K562 (cell line): ENCODE data around the gene BEST4. TPM values are rescaled to one million over a fixed set of nuclear protein-coding genes. Genes with fewer than 3 reads are reported as not detected.

Experiments used
- ATAC-seq: fragments of 200-7000 bp; cut with Tn5 transposase; 3 replicates; pipeline ENCODE4 v1.9.1; 2020; ENCODE audit warnings: moderate library complexity
- BruUV-seq: library from RNA; stranded (reverse); fragments of 400-500 nt; replicated peaks from 2 replicates; lab custom pipeline; 2021; lab: Mats Ljungman, UMichigan
- CTCF ChIA-PET: fragments of 300-600 bp; formaldehyde crosslinking; extraction: SDS; loops from one replicate; lab custom pipeline; 2021; ENCODE audit warnings: low intra/inter-chr PET ratio; lab: Yijun Ruan, JAX
- POLR2A ChIA-PET: fragments of 300-600, 350-650 bp; sonication (Branson Sonifier 250); formaldehyde crosslinking; extraction: SDS; loops from one replicate; lab custom pipeline; 2021; ENCODE audit warnings: antibody characterized with exemption, inconsistent platforms; lab: Yijun Ruan, JAX
- DNase-seq, 4 experiments: peaks; one replicate each; pipeline versions ENCODE4 v3.0.0 to v3.0.0-alpha.2; 2011 to 2018; ENCODE audit warnings: low spot score in 3 of 4, mixed read lengths in 3 of 4; ENCODE audit errors: extremely low read depth in 1 of 4
- FAIRE-seq: peaks from 2 replicates; lab custom pipeline; 2011; peaks lifted over from hg19 to GRCh38; lab: Jason Lieb, UNC
- H2AFZ ChIP-seq: 2 replicates; pipeline ENCODE4 v1.6.0; 2011; ENCODE audit warnings: low read depth, low read length, control low read depth, inconsistent platforms
- H3K27ac ChIP-seq: fragments of 200-600 bp; 3 replicates; pipeline ENCODE4 v1.8.0; 2011; ENCODE audit warnings: low read depth, mild to moderate bottlenecking, control low read depth, inconsistent platforms, low read length, moderate library complexity, mixed read lengths; ENCODE audit errors: extremely low read depth
- H3K27me3 ChIP-seq, 2 experiments: fragments of 300-600 bp in 1 of 2; 2 replicates in 1 of 2; 3 replicates in 1 of 2; pipeline versions ENCODE4 v1.6.0 to v1.8.0; 2011; ENCODE audit warnings: inconsistent platforms in 2 of 2, low read length in 2 of 2, mild to moderate bottlenecking in 1 of 2, mixed read lengths in 1 of 2, moderate library complexity in 1 of 2; ENCODE audit not compliant: control insufficient read depth in 2 of 2, insufficient read depth in 2 of 2
- H3K36me3 ChIP-seq: fragments of 300-600 bp; 3 replicates; pipeline ENCODE4 v1.8.0; 2011; ENCODE audit warnings: mild to moderate bottlenecking, low read length, inconsistent platforms; ENCODE audit not compliant: control insufficient read depth, insufficient read depth
- H3K4me1 ChIP-seq, 2 experiments: fragments of 200-600 bp in 1 of 2; replicated peaks in 1 of 2; 2 replicates in 1 of 2; 3 replicates in 1 of 2; pipeline versions ENCODE4 v1.5.1 to v1.8.0; 2011; ENCODE audit warnings: inconsistent platforms in 2 of 2, low read length in 2 of 2, mild to moderate bottlenecking in 1 of 2, mixed read lengths in 1 of 2, moderate library complexity in 1 of 2; ENCODE audit not compliant: control insufficient read depth in 2 of 2, insufficient read depth in 2 of 2
- H3K4me2 ChIP-seq: 2 replicates; pipeline ENCODE4 v1.6.1; 2011; ENCODE audit warnings: low read length, control low read depth, inconsistent platforms, mixed read lengths; ENCODE audit not compliant: insufficient read depth
- H3K4me3 ChIP-seq: fragments of 200-600 bp; sonication (generic), shearing (Covaris generic); 2 replicates; pipeline ENCODE4 v1.5.1; 2016; ENCODE audit warnings: control low read depth, inconsistent platforms
- H3K79me2 ChIP-seq: fragments of 200-600 bp; 3 replicates; pipeline ENCODE4 v1.8.0; 2011; ENCODE audit warnings: low read length, inconsistent platforms; ENCODE audit not compliant: control insufficient read depth, insufficient read depth
- H3K9ac ChIP-seq, 2 experiments: 2 replicates each; pipeline versions ENCODE4 v1.6.0 to v1.6.1; 2011; ENCODE audit warnings: low read depth in 2 of 2, low read length in 2 of 2, control low read depth in 1 of 2, inconsistent platforms in 1 of 2, mild to moderate bottlenecking in 1 of 2, mixed read lengths in 1 of 2; ENCODE audit not compliant: insufficient read depth in 1 of 2
- H3K9me1 ChIP-seq: one replicate; pipeline ENCODE4 v1.6.0; 2011; ENCODE audit warnings: inconsistent platforms, mild to moderate bottlenecking, low read length, moderate library complexity; ENCODE audit not compliant: control insufficient read depth, insufficient read depth
- H3K9me3 ChIP-seq: replicated peaks from 2 replicates; pipeline ENCODE4 v1.5.1; 2011; ENCODE audit warnings: low read depth, low read length, inconsistent platforms; ENCODE audit not compliant: control insufficient read depth, insufficient read depth
- H4K20me1 ChIP-seq: replicated peaks from 2 replicates; pipeline ENCODE4 v1.6.1; 2011; ENCODE audit warnings: low read length, inconsistent platforms, mixed read lengths; ENCODE audit not compliant: control insufficient read depth, insufficient read depth
- KDM5B ChIP-seq: fragments of 200-600 bp; sonication (generic); IDR thresholded peaks from 2 replicates; pipeline ENCODE4 v1.6.1; 2012; ENCODE audit warnings: low read depth, mild to moderate bottlenecking, moderate library complexity, low read length, control low read depth, inconsistent platforms; ENCODE audit not compliant: insufficient replicate concordance
- MCM2 ChIP-seq: fragments of 450-650 bp; IDR thresholded peaks from 2 replicates; pipeline ENCODE4 v1.6.1; 2017; ENCODE audit warnings: low read depth, mild to moderate bottlenecking
- POLR2B ChIP-seq: fragments of 450-650 bp; IDR thresholded peaks from 2 replicates; pipeline ENCODE4 v1.6.1; 2018; ENCODE audit warnings: low read depth; ENCODE audit not compliant: partially characterized antibody
- RBFOX2 ChIP-seq: fragments of 200-400 bp; formaldehyde crosslinking; IDR thresholded peaks from 2 replicates; pipeline ENCODE4 v1.6.1; 2017; ENCODE audit warnings: low read depth, mild to moderate bottlenecking, low read length, moderate library complexity
- SIRT6 ChIP-seq: IDR thresholded peaks from one replicate; pipeline ENCODE4 v1.6.1; 2012; ENCODE audit warnings: low read depth, mild to moderate bottlenecking, control low read depth, inconsistent platforms, low read length, moderate library complexity
- TAF9B ChIP-seq: fragments of 450-650 bp; IDR thresholded peaks from 2 replicates; pipeline ENCODE4 v1.6.1; 2018; ENCODE audit warnings: mild to moderate bottlenecking; ENCODE audit not compliant: partially characterized antibody
- WGBS: fragments of 100-300 bp; shearing (Covaris generic); methylation state at CpG from one replicate; pipeline ENCODE4 v1.1.6; 2016; ENCODE audit warnings: low coverage, mixed read lengths; ENCODE audit not compliant: insufficient coverage; ENCODE audit errors: missing lambda C conversion rate; 5-methylcytosine and 5-hydroxymethylcytosine counted together
- in situ Hi-C: fragments of 300-500 bp; cut with MboI; formaldehyde crosslinking; loops from 4 replicates; pipeline ENCODE4 v1.15.0; 2018; ENCODE audit warnings: inconsistent platforms, mixed read lengths
- intact Hi-C: fragments of 100-400 bp; cut with micrococcal nuclease; formaldehyde crosslinking; loops from 2 replicates; pipeline ENCODE4 v1.14.2; 2022
- polyA plus RNA-seq, 8 experiments: library from polyadenylated mRNA; depleted of rRNA in 4 of 8; stranded (reverse) in 5 of 8; unstranded in 3 of 8; fragments of >200 nt; fragmentation: Nextera tagmentation in 2 of 8; fragmentation: Illumina TruSeq in 1 of 8; extraction: Ambion mirVana in 2 of 8; extraction: Trizol in 1 of 8; gene quantifications; 2 replicates each; pipeline versions ENCODE4 v1.2.1 to v1.2.3, GENCODE V29; 2011 to 2014; ENCODE audit warnings: inconsistent platforms in 1 of 8, missing spikeins in 1 of 8
- total RNA-seq, 7 experiments: library from RNA; depleted of rRNA in 6 of 7; stranded (reverse); fragments of >200 nt in 6 of 7; fragmentation: Illumina TruSeq in 2 of 7; extraction: Trizol in 2 of 7; gene quantifications; 2 replicates each; pipeline versions ENCODE4 v1.2.1 to v1.2.3, GENCODE V29; 2011 to 2021; ENCODE audit warnings: low replicate concordance in 1 of 7
- TF ChIP-seq, protein P1 (sequence below): sonication (generic); formaldehyde crosslinking; IDR thresholded peaks from 2 replicates; pipeline ENCODE4 v1.8.1; 2023; ENCODE audit warnings: mild to moderate bottlenecking, missing genetic modification reagents
- TF ChIP-seq, protein P2 (sequence below), 3 experiments: IDR thresholded peaks in 2 of 3; conservative IDR thresholded peaks in 1 of 3; 2 replicates each; pipeline ENCODE4 v1.5.1; 2011 to 2012; ENCODE audit warnings: low read length in 3 of 3, mild to moderate bottlenecking in 3 of 3, control low read depth in 2 of 3, improper control_type of control experiment in 1 of 3, inconsistent platforms in 1 of 3, low read depth in 1 of 3, mixed read lengths in 1 of 3, moderate library complexity in 1 of 3; ENCODE audit not compliant: insufficient read depth in 2 of 3
- TF ChIP-seq, protein P3 (sequence below): fragments of 150-350 bp; IDR thresholded peaks from 2 replicates; pipeline ENCODE4 v1.6.1; 2014; ENCODE audit warnings: low read depth, mild to moderate bottlenecking, low read length, borderline replicate concordance
- TF ChIP-seq, protein P4 (sequence below): fragments of 450-650 bp; IDR thresholded peaks from 2 replicates; pipeline ENCODE4 v1.7.1; 2018; ENCODE audit warnings: mild to moderate bottlenecking, low read depth; ENCODE audit not compliant: partially characterized antibody

BEST4 gene
- total and polyA plus RNA-seq, 9 of the 15 experiments (the other 6 are each of a cell fraction or from before 2014, with no cell fraction given) = 0.07 to 0.11 TPM; not detected in 7

DNA sequence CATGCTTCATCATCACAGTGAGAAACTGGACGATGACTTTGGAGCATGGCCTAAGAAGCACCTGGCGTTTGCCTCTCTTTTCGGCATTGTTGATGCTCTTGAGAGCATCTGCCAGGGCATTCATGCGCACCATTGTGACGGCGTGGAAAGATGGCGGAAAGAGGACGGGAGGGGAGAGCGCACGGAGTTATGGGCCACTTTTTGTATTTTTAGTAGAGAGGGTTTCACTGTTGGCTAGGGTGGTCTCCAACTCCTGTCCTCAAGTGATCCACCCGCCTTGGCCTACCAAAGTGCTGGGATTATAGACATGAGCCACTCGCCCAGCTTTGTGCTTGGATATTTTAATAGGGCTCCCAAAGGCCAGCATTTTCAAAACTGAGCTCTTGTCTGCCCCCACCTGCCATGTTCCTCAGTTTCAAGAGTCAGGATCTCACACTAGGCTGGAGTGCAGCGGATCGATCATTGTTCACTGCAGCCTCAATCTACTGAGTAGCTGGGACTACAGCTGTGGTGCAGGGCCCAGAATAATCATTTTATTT lies 7.3 kb downstream of the BEST4 start:
- peak; percentile 42 for ATAC-seq
- in situ Hi-C loops = no loop called here
- POLR2A ChIA-PET = interaction anchor here (0.9 to 11.6 kb wide), 15 partner anchors 8 to 951 kb away, joined by 3 to 253 read pairs (median 4); partner anchors contain the start of genes BEST4, BTBD19, PLK3 and UROD
- Histone ChIP-seq H3K4me1 (peaks cover 13 to 20% of the 10 kb centered on the region in 2 experiments), H3K4me3 (no peak overlapping the region), H3K27ac (peak overlapping the region; percentile 11; the same call in 1 of the 3 replicates), H3K9me3 (no peaks in the 10 kb centered on the region), H3K9ac (no peak overlapping the region), H3K4me2 (no peak overlapping the region), H3K79me2 (peaks cover 36% of the 10 kb centered on the region), H2AFZ (no peak overlapping the region), H3K36me3 (peaks cover 60% of the 10 kb centered on the region), H3K9me1 (peaks cover 10% of the 10 kb centered on the region), H4K20me1 (peaks cover 31% of the 10 kb centered on the region), H3K27me3 (no peaks in the 10 kb centered on the region)
- no peak for FAIRE-seq
- intact Hi-C loops = no loop called here
- peak in 1 of 4 experiments; percentile 51 for DNase-seq
- WGBS = 90% methylated on average over 14 of the region's 14 CpGs
- no TSS peak for BruUV-seq
- CTCF ChIA-PET = no interaction called here
- TF ChIP-seq, protein P1, sequence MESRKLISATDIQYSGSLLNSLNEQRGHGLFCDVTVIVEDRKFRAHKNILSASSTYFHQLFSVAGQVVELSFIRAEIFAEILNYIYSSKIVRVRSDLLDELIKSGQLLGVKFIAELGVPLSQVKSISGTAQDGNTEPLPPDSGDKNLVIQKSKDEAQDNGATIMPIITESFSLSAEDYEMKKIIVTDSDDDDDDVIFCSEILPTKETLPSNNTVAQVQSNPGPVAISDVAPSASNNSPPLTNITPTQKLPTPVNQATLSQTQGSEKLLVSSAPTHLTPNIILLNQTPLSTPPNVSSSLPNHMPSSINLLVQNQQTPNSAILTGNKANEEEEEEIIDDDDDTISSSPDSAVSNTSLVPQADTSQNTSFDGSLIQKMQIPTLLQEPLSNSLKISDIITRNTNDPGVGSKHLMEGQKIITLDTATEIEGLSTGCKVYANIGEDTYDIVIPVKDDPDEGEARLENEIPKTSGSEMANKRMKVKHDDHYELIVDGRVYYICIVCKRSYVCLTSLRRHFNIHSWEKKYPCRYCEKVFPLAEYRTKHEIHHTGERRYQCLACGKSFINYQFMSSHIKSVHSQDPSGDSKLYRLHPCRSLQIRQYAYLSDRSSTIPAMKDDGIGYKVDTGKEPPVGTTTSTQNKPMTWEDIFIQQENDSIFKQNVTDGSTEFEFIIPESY (CRISPR knock-in tag) = 0 out of 2 replicates have a peak, but pooled peaks have one; percentile 44
- TF ChIP-seq, protein P2, sequence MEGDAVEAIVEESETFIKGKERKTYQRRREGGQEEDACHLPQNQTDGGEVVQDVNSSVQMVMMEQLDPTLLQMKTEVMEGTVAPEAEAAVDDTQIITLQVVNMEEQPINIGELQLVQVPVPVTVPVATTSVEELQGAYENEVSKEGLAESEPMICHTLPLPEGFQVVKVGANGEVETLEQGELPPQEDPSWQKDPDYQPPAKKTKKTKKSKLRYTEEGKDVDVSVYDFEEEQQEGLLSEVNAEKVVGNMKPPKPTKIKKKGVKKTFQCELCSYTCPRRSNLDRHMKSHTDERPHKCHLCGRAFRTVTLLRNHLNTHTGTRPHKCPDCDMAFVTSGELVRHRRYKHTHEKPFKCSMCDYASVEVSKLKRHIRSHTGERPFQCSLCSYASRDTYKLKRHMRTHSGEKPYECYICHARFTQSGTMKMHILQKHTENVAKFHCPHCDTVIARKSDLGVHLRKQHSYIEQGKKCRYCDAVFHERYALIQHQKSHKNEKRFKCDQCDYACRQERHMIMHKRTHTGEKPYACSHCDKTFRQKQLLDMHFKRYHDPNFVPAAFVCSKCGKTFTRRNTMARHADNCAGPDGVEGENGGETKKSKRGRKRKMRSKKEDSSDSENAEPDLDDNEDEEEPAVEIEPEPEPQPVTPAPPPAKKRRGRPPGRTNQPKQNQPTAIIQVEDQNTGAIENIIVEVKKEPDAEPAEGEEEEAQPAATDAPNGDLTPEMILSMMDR (IDR thresholded peaks at IDR 0.05 in 2 of 3, conservative IDR thresholded peaks at IDR 0.05 in 1 of 3; ENCODE audit: insufficient read depth in 2 of 3, low read depth in 1 of 3, low read length in 3 of 3) = peak in 2 of 3 experiments; percentile 12 to 15; a peak in 1 of 6 replicates
- peak; percentile 56 for TF ChIP-seq POLR2B
- TF ChIP-seq TAF9B = no peak
- TF ChIP-seq MCM2 = no peak
- TF ChIP-seq SIRT6 = no peak
- TF ChIP-seq RBFOX2 = peak; percentile 8; the same call in 1 of the 2 replicates
- peak; percentile 26 for TF ChIP-seq KDM5B
- TF ChIP-seq, protein P3, sequence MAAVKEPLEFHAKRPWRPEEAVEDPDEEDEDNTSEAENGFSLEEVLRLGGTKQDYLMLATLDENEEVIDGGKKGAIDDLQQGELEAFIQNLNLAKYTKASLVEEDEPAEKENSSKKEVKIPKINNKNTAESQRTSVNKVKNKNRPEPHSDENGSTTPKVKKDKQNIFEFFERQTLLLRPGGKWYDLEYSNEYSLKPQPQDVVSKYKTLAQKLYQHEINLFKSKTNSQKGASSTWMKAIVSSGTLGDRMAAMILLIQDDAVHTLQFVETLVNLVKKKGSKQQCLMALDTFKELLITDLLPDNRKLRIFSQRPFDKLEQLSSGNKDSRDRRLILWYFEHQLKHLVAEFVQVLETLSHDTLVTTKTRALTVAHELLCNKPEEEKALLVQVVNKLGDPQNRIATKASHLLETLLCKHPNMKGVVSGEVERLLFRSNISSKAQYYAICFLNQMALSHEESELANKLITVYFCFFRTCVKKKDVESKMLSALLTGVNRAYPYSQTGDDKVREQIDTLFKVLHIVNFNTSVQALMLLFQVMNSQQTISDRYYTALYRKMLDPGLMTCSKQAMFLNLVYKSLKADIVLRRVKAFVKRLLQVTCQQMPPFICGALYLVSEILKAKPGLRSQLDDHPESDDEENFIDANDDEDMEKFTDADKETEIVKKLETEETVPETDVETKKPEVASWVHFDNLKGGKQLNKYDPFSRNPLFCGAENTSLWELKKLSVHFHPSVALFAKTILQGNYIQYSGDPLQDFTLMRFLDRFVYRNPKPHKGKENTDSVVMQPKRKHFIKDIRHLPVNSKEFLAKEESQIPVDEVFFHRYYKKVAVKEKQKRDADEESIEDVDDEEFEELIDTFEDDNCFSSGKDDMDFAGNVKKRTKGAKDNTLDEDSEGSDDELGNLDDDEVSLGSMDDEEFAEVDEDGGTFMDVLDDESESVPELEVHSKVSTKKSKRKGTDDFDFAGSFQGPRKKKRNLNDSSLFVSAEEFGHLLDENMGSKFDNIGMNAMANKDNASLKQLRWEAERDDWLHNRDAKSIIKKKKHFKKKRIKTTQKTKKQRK = no peak
- TF ChIP-seq, protein P4, sequence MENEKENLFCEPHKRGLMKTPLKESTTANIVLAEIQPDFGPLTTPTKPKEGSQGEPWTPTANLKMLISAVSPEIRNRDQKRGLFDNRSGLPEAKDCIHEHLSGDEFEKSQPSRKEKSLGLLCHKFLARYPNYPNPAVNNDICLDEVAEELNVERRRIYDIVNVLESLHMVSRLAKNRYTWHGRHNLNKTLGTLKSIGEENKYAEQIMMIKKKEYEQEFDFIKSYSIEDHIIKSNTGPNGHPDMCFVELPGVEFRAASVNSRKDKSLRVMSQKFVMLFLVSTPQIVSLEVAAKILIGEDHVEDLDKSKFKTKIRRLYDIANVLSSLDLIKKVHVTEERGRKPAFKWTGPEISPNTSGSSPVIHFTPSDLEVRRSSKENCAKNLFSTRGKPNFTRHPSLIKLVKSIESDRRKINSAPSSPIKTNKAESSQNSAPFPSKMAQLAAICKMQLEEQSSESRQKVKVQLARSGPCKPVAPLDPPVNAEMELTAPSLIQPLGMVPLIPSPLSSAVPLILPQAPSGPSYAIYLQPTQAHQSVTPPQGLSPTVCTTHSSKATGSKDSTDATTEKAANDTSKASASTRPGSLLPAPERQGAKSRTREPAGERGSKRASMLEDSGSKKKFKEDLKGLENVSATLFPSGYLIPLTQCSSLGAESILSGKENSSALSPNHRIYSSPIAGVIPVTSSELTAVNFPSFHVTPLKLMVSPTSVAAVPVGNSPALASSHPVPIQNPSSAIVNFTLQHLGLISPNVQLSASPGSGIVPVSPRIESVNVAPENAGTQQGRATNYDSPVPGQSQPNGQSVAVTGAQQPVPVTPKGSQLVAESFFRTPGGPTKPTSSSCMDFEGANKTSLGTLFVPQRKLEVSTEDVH = peak; percentile 14
